Omental fat pad (tissue), 4 donors: ENCODE data around the gene SLC24A4. TPM values are rescaled to one million over a fixed set of nuclear protein-coding genes. Genes with fewer than 3 reads are reported as not detected.

Source experiments
- ATAC-seq: fragments of 150-250 bp; one replicate; pipeline ENCODE4 v1.9.1; 2016; ENCODE audit warnings: mild to moderate bottlenecking, moderate library complexity; ENCODE audit not compliant: low FRiP score
- DNase-seq: peaks from one replicate; pipeline ENCODE4 v3.0.0-alpha.2; 2019; ENCODE audit warnings: low spot score
- total RNA-seq, 4 donors: library from RNA; depleted of rRNA; stranded (reverse); fragments of >200 nt; gene quantifications; one replicate each; pipeline ENCODE4 v1.1.0, GENCODE V29; 2016
- TF ChIP-seq, protein P1 (sequence below), 3 donors: fragments of 450-650 bp; IDR thresholded peaks; one replicate each; pipeline ENCODE4 v1.5.1; 2016 to 2017; ENCODE audit warnings: antibody characterized with exemption in 3 of 3, mild to moderate bottlenecking in 3 of 3, moderate library complexity in 2 of 3

SLC24A4 gene
- total RNA-seq, 4 donors from 2014 or later = 0.48 to 2.2 (median 0.79) TPM

DNA sequence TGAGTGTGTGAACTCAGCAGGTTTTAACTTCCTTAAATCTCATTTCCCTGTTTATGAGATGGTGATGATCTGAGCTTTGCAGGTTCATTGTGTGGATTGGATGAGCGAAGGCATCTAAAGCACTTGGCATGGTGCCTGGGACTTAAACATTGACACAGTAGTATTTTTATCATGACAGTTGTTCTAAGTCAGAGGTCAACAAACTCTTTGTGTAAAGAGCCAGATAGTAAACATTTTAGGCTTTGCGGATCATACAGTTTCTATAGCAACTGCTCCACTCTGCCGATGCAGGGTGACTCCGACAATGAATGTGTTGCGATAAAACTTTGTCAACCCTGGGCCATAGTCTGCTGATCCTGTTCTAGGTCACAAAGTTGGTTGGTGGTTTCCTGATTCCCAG, 25.2 kb downstream of the SLC24A4 start:
- DNase-seq (no peak), ATAC-seq (no peak)
- TF ChIP-seq, protein P1, sequence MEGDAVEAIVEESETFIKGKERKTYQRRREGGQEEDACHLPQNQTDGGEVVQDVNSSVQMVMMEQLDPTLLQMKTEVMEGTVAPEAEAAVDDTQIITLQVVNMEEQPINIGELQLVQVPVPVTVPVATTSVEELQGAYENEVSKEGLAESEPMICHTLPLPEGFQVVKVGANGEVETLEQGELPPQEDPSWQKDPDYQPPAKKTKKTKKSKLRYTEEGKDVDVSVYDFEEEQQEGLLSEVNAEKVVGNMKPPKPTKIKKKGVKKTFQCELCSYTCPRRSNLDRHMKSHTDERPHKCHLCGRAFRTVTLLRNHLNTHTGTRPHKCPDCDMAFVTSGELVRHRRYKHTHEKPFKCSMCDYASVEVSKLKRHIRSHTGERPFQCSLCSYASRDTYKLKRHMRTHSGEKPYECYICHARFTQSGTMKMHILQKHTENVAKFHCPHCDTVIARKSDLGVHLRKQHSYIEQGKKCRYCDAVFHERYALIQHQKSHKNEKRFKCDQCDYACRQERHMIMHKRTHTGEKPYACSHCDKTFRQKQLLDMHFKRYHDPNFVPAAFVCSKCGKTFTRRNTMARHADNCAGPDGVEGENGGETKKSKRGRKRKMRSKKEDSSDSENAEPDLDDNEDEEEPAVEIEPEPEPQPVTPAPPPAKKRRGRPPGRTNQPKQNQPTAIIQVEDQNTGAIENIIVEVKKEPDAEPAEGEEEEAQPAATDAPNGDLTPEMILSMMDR (IDR thresholded peaks at IDR 0.05) = no peak

DNA sequence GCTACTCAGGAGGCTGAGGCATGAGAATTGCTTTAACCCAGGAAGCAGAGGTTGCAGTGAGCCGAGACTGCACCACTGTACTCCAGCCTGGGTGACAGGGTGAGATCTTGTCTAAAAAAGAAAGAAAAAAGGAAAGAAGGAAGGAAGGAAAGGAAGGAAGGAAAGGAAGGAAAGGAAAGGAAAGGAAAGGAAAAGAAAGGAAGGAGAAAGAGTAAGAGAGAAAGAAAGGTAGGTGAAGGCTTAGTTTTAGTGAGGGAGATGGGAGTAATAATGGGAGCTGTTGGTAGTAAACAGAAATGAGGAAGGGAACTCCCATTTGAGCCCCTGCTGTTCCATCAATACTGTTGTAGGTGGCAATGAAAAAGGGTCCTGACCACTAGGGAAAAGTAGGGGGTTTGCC, 28.8 kb downstream of the SLC24A4 start:
- no peak for DNase-seq
- TF ChIP-seq, protein P1 (IDR thresholded peaks at IDR 0.05) = no peak
- ATAC-seq = no peak

DNA sequence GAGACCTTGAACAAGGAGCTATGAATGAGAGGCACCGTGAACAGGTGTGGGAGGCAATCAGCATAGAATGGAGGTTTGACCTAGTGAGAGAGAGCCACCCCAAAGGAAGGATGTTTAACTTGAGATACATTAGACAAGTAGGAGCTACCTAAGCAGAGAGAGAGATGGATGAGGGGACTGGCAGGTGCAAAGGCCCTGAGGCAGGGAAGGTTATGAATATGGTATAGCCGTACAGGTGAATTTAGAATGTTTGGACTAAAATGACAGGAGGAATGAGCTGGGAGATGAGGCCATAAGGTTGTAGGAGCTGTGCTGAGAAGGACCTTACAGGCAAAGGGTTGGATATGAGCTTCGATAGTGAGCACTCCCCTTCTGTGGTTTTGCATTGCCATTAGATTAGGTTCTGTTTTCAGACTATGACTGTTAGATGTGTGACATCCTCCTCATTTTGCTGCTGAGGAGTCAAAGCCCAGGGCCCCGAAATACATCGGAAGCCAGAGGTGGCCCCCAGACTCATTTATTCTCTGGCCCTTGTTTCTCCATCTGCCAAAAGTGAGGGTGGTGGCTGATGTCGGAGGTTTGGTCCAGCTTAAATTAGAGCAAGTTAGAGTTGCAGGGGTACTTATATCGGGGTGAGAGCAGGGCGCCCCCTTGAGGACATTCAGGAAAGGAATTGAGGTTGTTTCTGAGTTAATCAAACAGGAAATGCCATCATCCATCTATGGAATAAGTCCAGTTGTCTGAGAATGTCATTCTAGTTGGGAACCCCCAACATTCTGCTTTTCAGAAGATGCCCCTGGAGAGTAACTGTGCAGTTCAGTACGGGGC, 29.4 kb downstream of the SLC24A4 start:
- no peak for DNase-seq
- TF ChIP-seq, protein P1 (IDR thresholded peaks at IDR 0.05) = no peak
- ATAC-seq = no peak

DNA sequence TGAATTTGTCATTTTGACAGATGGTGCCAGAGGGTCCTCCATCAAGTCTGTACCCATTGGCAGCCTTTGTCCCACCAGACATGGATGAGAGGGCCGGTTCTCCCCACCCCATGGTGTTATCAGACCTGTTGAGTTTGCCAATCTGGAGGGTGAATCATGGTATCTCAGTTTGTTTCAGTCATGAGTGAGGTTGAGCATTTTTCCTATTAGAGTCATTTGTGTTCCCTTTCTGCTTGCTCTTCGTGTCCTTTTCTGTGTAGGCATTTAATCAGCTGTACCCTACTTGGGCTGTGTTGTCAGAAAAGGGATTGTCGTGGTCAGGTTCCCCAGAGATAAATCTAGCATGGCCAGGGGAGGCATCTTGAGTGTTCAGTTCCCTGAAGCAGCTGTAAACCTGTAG, 30.5 kb downstream of the SLC24A4 start:
- no peak for DNase-seq
- TF ChIP-seq, protein P1 (IDR thresholded peaks at IDR 0.05) = no peak
- no peak for ATAC-seq

DNA sequence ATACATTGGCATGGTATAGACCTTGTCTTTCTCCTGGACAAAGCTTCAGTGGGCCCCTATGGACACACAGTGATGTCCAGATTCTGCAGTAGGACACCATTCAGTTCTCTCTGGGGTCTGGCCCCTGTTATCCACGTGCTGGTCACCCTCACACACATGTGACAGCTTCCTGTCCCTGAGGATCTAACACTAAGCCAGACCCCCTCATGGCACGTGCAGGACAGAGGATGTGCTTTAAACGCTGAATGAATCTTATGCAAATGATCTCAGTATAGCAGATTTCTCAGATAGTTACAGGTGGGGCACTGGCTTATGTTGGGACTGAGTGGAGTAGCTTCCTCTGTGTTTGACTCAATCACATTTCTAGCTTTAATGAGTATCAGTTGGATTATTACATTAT, 33.7 kb downstream of the SLC24A4 start:
- DNase-seq (no peak), ATAC-seq (no peak)
- TF ChIP-seq, protein P1 (IDR thresholded peaks at IDR 0.05) = no peak

DNA sequence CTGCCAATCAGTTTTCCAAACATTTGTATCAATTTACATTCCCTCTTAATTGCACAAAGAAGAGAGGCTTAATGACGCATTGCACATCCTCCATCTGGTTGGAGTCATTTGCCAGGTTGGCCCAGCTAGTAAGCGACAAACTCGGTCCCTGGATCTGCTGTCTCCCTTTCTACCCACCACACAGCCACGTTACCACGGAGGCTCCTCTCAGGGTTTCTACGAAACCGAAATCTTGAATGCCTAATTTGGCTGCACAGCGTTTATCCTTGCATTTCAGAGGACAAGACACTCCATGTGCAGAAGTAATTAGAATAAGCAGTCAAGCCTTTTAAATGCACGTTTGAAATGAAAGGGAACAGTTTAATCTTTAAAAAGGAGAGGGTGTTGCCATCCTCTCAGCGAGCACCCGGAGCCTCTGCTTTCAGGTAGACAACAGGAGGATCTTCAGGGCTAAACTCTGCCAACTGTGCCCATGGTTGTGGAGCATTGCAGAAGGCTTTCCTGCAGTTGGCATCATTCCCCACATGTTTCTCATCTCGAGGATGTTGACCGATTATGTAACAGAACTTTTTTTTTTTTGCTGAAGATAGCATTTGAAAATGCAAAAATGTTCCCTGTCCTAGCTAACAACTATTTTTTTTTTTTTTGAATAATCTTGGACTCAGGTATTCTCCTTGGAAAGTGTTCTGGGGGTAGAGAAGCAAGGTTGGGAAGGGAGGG, 37.8 kb downstream of the SLC24A4 start:
- ATAC-seq (no peak), DNase-seq (no peak)
- TF ChIP-seq, protein P1 (IDR thresholded peaks at IDR 0.05) = no peak
